GM21825 (cell line): Measurements from ENCODE around the gene KMT2A.
"Not testable (repeated sequence)": the region's sequence is repeated elsewhere in the genome, so short reads cannot be mapped to it uniquely, and the experiment has no call there.

Experiments used
- ATAC-seq: cut with Tn5 transposase; IDR thresholded peaks from one replicate; pipeline ENCODE4 v1.9.1; 2021; ENCODE audit warnings: mild to moderate bottlenecking, moderate library complexity; ENCODE audit not compliant: unreplicated experiment

KMT2A gene

DNA sequence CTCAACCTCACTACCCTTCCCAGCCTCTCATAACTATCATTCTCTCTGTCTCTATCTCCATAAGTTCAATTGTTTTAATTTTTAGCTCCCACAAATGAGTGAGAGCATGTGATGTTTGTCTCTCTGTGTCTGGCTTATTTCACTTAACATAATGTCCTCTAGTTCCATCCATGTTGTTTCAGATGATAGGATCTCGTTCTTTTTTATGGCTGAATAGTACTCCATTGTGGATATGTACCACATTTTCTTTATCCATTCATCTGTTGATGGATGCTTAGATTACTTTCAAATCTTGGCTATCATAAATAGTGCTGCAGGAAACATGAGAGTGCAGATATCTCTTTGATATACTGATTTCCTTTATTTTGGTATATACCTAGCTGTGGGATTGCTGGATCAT is 44.9 kb downstream of the KMT2A start:
- ATAC-seq = not testable (repeated sequence)

- ATAC-seq = no peak
These were observed 48.1 kb downstream of the KMT2A start for GRCh38 chr11:118484405-118484804.

DNA sequence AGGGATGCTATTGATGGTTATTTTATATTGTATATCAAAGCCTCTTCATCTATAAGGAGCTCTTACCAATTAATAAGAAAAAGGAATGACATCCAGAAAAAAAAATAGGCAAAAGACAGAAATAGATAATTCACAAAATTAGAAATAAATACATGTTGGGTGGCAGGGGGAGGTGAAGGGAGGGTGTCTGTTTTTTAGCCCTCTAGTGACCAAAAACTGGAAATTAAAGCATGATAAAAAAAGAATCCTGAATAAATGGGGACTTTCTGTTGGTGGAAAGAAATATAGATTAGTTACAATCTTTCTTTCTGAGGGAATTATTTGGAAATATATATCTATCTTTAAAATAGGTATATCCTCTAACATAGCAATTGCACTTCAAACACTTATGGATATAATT is 49.0 kb downstream of the KMT2A start:
- ATAC-seq = no peak

DNA sequence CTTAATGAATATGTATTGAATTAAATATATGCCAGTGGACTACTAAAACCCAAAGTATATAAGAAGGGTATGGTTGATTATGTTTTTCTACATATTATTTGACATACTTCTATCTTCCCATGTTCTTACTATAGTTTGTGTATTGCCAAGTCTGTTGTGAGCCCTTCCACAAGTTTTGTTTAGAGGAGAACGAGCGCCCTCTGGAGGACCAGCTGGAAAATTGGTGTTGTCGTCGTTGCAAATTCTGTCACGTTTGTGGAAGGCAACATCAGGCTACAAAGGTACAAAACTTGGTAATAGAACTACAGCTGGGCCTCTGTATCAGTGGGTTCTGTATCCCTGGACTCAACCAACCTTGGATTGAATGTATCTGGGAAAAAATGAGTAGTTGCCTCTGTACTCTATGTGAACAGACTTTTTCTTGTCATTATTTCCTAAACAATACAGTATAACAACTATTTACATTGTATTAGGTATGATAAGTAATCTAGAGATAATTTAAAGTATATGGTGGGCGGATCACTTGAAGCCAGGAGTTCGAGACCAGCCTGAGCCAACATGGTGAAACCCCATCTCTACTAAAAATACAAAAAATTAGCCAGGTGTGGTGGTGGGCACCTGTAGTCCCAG is 52.3 kb downstream of the KMT2A start:
- ATAC-seq = no peak

DNA sequence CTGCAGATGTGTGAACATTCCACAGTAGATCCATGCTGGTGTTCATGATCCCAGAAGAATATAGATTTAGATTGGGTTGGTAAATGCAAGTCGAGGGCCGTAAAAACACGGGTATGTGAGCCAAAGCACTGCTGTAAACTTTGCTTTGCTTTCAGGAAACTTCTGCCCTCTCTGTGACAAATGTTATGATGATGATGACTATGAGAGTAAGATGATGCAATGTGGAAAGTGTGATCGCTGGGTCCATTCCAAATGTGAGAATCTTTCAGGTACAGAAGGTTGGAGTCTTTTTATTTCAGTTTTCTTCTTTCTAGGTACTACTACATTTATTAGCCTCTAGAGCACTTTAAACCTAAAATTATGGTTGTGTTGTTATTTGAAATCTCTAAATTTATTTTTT is 54.7 kb downstream of the KMT2A start:
- no peak for ATAC-seq

GRCh38 chr11:118497831-118498230 is 61.5 kb downstream of the KMT2A start:
- no peak for ATAC-seq

GRCh38 chr11:118503216-118503615 is 66.9 kb downstream of the KMT2A start:
- ATAC-seq = no peak

GRCh38 chr11:118511601-118512000 is 75.3 kb downstream of the KMT2A start:
- no peak for ATAC-seq

GRCh38 chr11:118514103-118514502 is 77.8 kb downstream of the KMT2A start:
- ATAC-seq = no peak

- ATAC-seq = no peak
These were observed 83.3 kb downstream of the KMT2A start for GRCh38 chr11:118519549-118519948.

GRCh38 chr11:118521892-118522311 is 85.6 kb downstream of the KMT2A start:
- no peak for ATAC-seq

DNA sequence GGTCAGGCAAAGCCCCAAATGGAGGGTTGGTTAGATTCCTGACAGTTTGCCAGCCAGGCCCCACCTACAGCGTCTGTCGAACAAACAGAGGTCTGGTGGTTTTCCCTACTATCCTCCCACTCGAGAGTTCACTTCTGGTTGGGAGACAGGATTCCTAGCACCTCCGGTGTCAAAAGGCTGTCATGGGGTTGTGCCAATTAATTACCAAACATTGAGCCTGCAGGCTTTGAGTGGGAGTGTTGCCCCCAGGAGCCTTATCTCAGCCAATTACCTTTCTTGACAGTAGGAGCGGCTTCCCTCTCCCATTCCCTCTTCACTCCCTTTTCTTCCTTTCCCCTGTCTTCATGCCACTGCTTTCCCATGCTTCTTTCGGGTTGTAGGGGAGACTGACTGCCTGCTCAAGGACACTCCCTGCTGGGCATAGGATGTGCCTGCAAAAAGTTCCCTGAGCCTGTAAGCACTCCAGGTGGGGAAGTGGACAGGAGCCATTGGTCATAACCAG is 86.3 kb downstream of the KMT2A start:
- no peak for ATAC-seq

DNA sequence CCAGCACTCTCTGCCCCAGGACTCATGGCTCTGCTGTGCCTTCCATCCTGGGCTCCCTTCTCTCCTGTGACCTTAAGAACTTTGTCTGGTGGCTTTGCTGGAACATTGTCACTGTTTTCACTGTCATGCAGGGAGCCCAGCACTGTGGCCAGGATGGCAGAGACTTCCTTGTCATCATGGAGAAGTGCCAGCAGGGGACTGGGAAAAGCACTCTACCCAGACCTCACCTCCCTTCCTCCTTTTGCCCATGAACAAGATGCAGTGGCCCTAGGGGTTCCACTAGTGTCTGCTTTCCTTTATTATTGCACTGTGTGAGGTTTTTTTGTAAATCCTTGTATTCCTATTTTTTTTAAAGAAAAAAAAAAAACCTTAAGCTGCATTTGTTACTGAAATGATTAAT is 88.1 kb downstream of the KMT2A start:
- ATAC-seq = no peak

GRCh38 chr11:118524757-118525470 is 88.6 kb downstream of the KMT2A start:
- no peak for ATAC-seq

GRCh38 chr11:118526688-118527087 is 90.4 kb downstream of the KMT2A start:
- ATAC-seq = no peak

DNA sequence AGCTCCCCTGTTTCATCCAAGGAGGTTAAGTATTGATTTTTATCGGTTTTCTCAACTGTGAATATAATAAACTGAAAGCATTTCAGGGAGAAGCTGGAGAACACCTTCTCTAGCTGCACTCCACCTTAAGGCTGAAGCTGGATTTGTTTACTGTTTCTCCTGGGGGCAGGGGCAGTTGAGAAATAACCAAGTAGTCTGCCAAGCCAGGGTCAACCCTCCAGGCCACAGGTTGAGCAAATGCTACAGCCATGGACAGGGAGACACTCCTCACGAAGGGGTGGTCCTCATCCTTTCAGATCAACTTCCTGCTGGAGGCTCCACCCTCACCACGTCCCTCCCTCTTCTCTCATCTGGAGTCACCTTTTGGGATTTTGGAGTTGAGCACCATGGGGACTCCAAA is 90.8 kb downstream of the KMT2A start, which contains the start of gene TTC36:
Gene TTC36 (plus strand): TSS at position 366 of the 400 bp plus-strand sequence. CDS start 21 bp downstream, at position 387.
- no peak for ATAC-seq

DNA sequence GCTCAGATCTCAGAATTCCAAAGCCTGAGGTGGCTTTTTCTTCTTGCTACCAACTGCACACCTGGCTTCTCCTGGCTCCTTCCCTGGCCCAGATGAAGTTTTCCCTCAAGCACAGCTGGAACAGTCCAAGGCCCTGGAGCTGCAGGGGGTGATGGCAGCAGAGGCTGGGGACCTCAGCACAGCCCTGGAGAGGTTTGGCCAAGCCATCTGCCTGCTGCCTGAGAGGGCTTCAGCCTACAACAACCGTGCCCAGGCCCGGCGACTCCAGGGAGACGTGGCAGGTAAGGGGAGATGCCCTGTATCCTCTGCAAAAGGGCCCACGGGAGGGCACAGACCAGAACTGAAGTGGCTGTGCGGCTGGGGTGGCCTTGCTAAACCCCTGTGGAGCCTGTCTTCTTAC is 92.2 kb downstream of the KMT2A start:
- no peak for ATAC-seq

DNA sequence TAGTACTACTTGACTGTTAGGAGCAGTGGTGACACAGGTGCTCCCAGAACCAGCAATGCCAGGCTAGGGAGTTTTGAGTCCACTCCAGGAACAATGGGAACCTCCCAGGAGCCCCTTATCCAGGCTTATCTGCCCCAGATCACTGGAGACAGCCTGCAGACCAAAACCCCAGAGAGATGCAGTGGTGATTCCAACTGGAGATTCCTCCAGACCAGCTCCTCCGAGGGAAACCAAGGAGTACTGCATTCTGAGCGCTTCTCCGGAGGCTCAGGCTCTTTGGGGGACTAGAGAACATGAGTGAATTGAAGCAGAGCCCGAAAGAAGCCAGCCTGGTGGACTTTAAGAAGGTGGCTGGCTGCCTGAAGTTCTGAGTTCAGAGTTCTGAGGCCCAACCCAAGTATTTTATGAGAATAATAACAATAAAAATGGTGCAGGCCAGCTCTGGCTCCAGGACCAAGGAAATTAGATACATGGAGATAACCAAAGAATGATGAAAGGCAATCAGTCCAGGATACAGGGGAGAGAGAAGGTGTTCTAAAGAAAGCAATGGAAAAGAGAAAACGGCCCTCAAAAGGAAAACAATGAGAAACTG is 93.4 kb downstream of the KMT2A start:
- ATAC-seq = no peak

- ATAC-seq = no peak
These were observed 93.9 kb downstream of the KMT2A start for GRCh38 chr11:118530180-118530682.

- ATAC-seq = peak; percentile 57
These were observed 94.6 kb downstream of the KMT2A start, which contains the start of gene TMEM25 for GRCh38 chr11:118530683-118531596. TSS of gene TMEM25 (plus strand) at chr11:118531192. CDS start at chr11:118531802, 610 bp downstream.
